Measurements from ENCODE around the gene HEY2. TPM values are rescaled to one million over a fixed set of nuclear protein-coding genes. Genes with fewer than 3 reads are reported as not detected.
A peak's percentile ranks its signal among the peaks of the same experiment; 100 is the strongest.

Gene HEY2
- total and polyA plus RNA-seq, 2 donors (not counting 1 experiment from before 2014, with no cell fraction given), result 0.12 TPM; not detected in 1

DNA sequence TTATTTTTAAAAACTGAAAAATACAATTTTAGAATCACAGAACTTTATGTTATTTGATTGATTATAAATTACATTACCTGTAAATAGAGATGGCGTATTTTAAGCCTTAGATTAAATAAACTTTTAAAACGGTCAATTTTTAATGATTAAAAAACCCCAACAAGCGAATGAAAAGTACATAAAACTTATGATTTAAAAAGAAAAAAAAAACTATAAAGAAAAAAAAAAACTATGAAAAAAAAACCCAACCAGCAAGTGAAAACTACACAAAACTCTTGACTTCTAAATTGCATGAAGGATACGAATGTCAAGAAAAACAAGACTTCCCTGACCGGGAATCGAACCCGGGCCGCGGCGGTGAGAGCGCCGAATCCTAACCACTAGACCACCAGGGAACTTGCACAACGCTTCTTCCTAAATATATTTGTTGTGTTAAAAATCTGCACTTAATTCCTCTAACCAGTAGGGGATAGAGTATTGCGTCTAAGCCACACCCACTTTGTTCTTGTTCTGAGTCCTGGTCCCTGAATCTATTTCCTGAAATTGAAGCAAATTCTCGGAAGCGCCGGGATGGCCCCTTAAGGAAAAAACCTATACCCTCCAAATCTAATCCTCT is 30.6 kb downstream of the HEY2 start:
- no peaks in the 10 kb centered on the region for H3K36me3 ChIP-seq (replicated peaks in 1 of 2; ENCODE audit: control extremely low read depth in 1 of 2, control insufficient read depth in 1 of 2, extremely low read depth in 1 of 2, insufficient read depth in 2 of 2, low read length in 1 of 2)
- no peaks in the 10 kb centered on the region for H4K20me1 ChIP-seq (ENCODE audit: control insufficient read depth, insufficient read depth, low read length, poor library complexity, severe bottlenecking)
- H3K9ac ChIP-seq (ENCODE audit: low read length), result peak overlapping the region; percentile 77
- Mint-ChIP-seq H3K4me1 (peaks cover 11% of the 10 kb centered on the region), H3K4me3 (no peak overlapping the region), H3K27me3 (peaks cover 5% of the 10 kb centered on the region), H3K27ac (no peak overlapping the region), H3K9me3 (ENCODE audit: insufficient read depth) (no peaks in the 10 kb centered on the region)
- ChIA-PET CTCF (interaction anchor here (0.8 to 5.4 kb wide), 12 partner anchors 11 to 1486 kb away, joined by 3 to 89 read pairs (median 10); partner anchors contain the start of genes HINT3, NCOA7, RNF146 and TRMT11), POLR2A (interaction anchor here (0.6 to 3.5 kb wide), 2 partner anchors 10 to 177 kb away, joined by 3 to 59 read pairs; partner anchors contain the start of gene NCOA7)
- DNase-seq (peak; percentile 95), ATAC-seq (ENCODE audit: low read depth) (peak; percentile 83)
- peak overlapping the region; percentile 67 to 100 (median 84) for H3K4me3 ChIP-seq (ENCODE audit: control extremely low read depth in 1 of 5, extremely low read depth in 1 of 5, insufficient read depth in 1 of 5, low read depth in 2 of 5, low read length in 4 of 5)
- H2AFZ ChIP-seq (ENCODE audit: insufficient read depth, low read depth, low read length, poor library complexity, severe bottlenecking), result peak overlapping the region; percentile 84
- intact Hi-C loops (cut with micrococcal nuclease), result loop anchor here (1.0 to 2.0 kb wide), 4 partner anchors 11 to 176 kb away; partner anchors contain the start of genes HEY2 and HINT3
- no peaks in the 10 kb centered on the region for H3K9me3 ChIP-seq (ENCODE audit: control extremely low read depth in 1 of 3, control insufficient read depth in 2 of 3, insufficient read depth in 1 of 3, low read length in 2 of 3)
- TF ChIP-seq EZH2 (IDR thresholded peaks at IDR 0.05; ENCODE audit: borderline replicate concordance, insufficient read depth, low read depth, low read length, poor library complexity, severe bottlenecking) (no peak), CTCF (IDR thresholded peaks at IDR 0.05) (peak; percentile 37)
- peak overlapping the region; percentile 74 for H3K4me2 ChIP-seq (replicated peaks; ENCODE audit: low read depth, low read length, poor library complexity, severe bottlenecking)
- peaks cover 5 to 6% of the 10 kb centered on the region in 2 donors for H3K4me1 ChIP-seq (ENCODE audit: control insufficient read depth in 2 of 2, insufficient read depth in 2 of 2, low read length in 2 of 2)
- no peaks in the 10 kb centered on the region for H3K27me3 ChIP-seq (replicated peaks in 1 of 4; ENCODE audit: control extremely low read depth in 1 of 4, control insufficient read depth in 3 of 4, insufficient read depth in 4 of 4, low read length in 3 of 4)
- WGBS (ENCODE audit: insufficient coverage), result 0% methylated on average over 6 of the region's 17 CpGs
- H3K79me2 ChIP-seq (ENCODE audit: control insufficient read depth, insufficient read depth, low read length), result peaks cover 8% of the 10 kb centered on the region
- H3K27ac ChIP-seq (ENCODE audit: low read length in 2 of 2), result peak overlapping the region; percentile 81 to 95
